ENCODE results near the gene PPP2R5A. TPM values are rescaled to one million over a fixed set of nuclear protein-coding genes. Genes with fewer than 3 reads are reported as not detected.

The PPP2R5A gene
- polyA plus RNA-seq, 1 of the 3 experiments (the other 2 are of a cell fraction), result 5.4 TPM

DNA sequence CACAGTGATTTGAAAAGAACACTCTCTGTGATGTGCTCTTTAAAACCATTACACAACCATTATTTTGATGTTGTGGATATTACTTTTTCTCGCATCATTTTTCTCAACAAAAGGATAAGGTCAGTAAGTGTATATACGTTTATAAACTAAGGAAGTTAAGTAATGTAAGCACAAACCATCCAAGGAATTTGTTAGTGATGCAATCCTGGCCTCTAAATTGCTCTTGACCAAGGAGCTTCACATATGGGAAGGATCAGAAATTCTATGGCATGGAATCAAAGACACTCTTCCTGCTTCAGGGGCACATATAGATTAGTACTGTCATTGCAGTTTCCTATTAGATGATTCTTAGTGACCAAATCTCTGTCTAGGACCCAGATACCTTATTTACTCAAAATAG lies 3.6 kb upstream of the PPP2R5A start:
- CTCF ChIA-PET, result no interaction called here
- 45% methylated on average over 2 of the region's 2 CpGs for WGBS (ENCODE audit: low lambda C conversion rate)
- Histone ChIP-seq H3K4me2 (no peak overlapping the region), H3K36me3 (replicated peaks in 1 of 2; ENCODE audit: control insufficient read depth in 1 of 2, insufficient read depth in 2 of 2, low read length in 1 of 2) (no peaks in the 10 kb centered on the region), H3K9me3 (no peaks in the 10 kb centered on the region), H3K9me2 (no peaks in the 10 kb centered on the region), H3K27me3 (ENCODE audit: insufficient read depth) (no peaks in the 10 kb centered on the region), H2AFZ (ENCODE audit: low read depth) (no peak overlapping the region), H3K79me2 (ENCODE audit: insufficient read depth) (peaks cover 6% of the 10 kb centered on the region), H3K4me1 (ENCODE audit: control insufficient read depth in 1 of 2, insufficient read depth in 2 of 2, low read depth in 1 of 2, low read length in 1 of 2) (peaks cover 0 to 5% of the 10 kb centered on the region in 2 experiments; a peak in 2 of 4 replicates), H3K4me3 (ENCODE audit: low read depth in 2 of 2, low read length in 1 of 2) (no peak overlapping the region), H4K20me1 (ENCODE audit: insufficient read depth) (no peaks in the 10 kb centered on the region), H3K27ac (ENCODE audit: low read depth in 2 of 2, low read length in 1 of 2) (no peak overlapping the region), H3F3A (replicated peaks; ENCODE audit: insufficient read depth) (peaks cover 5% of the 10 kb centered on the region), H3K9ac (no peak overlapping the region)
- TF ChIP-seq MXI1 (IDR thresholded peaks at IDR 0.05; ENCODE audit: low read depth, low read length) (no peak), TCF12 (IDR thresholded peaks at IDR 0.05) (no peak), FOXJ3 (CRISPR knock-in tag; IDR thresholded peaks at IDR 0.05) (no peak), EZH2phosphoT487 (IDR thresholded peaks at IDR 0.05; ENCODE audit: borderline replicate concordance, low read depth) (no peak), SMC3 (IDR thresholded peaks at IDR 0.05; ENCODE audit: low read depth, low read length) (no peak), TAF1 (IDR thresholded peaks at IDR 0.05; ENCODE audit: borderline replicate concordance, low read depth, low read length) (no peak), PBX3 (IDR thresholded peaks at IDR 0.05) (no peak), IRF3 (IDR thresholded peaks at IDR 0.05; ENCODE audit: low read depth, low read length) (no peak), RXRA (IDR thresholded peaks at IDR 0.05; ENCODE audit: borderline replicate concordance, low read depth) (no peak), RAD21 (IDR thresholded peaks at IDR 0.05; ENCODE audit: low read length) (no peak), GABPA (IDR thresholded peaks at IDR 0.05; ENCODE audit: low read depth) (no peak), ELF1 (IDR thresholded peaks at IDR 0.05) (no peak)
- no peak for DNase-seq
- POLR2A ChIA-PET, result no interaction called here

DNA sequence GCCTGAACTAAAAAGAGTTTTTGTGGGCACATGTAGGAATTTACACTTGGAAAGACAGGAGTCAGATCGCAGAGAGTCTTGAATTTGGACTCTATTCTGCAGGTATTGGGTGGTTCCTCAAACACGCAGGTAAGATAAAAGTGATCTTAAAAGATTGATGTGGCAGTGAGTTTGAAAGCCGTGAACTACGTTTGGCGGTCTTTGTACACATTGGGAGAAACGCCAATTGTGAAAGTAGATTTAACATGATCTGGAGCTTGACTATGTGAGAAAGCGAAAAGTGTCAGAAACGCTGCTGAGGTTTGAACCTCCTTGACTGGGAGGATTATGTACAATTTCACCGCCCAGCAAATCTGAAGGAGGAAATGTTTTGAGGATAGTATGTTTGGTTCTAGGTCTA lies 1.5 kb upstream of the PPP2R5A start:
- H3F3A ChIP-seq (replicated peaks; ENCODE audit: insufficient read depth), result peaks cover 12% of the 10 kb centered on the region
- ChIA-PET POLR2A (no interaction called here), CTCF (interaction anchor here (0.9 kb wide), 1 partner anchor 217 kb away, joined by 3 read pairs; no protein-coding TSS in a partner anchor)
- WGBS (ENCODE audit: low lambda C conversion rate), result 86% methylated on average over 9 of the region's 9 CpGs
- no peak overlapping the region; the same call in 1 of the 2 replicates for H3K4me2 ChIP-seq
- H3K9me2 ChIP-seq, result no peaks in the 10 kb centered on the region
- no peaks in the 10 kb centered on the region for H3K27me3 ChIP-seq (ENCODE audit: insufficient read depth)
- H3K36me3 ChIP-seq (replicated peaks in 1 of 2; ENCODE audit: control insufficient read depth in 1 of 2, insufficient read depth in 2 of 2, low read length in 1 of 2), result no peaks in the 10 kb centered on the region
- no peak for DNase-seq
- H3K9me3 ChIP-seq, result no peaks in the 10 kb centered on the region
- no peak overlapping the region for H3K9ac ChIP-seq
- H3K4me1 ChIP-seq (ENCODE audit: control insufficient read depth in 1 of 2, insufficient read depth in 2 of 2, low read depth in 1 of 2, low read length in 1 of 2), result peaks cover 9 to 12% of the 10 kb centered on the region in 2 experiments; a peak in 3 of 4 replicates
- no peak for TF ChIP-seq ZBTB33 (IDR thresholded peaks at IDR 0.05; ENCODE audit: borderline replicate concordance, low read depth)
- no peak for TF ChIP-seq USF2 (IDR thresholded peaks at IDR 0.05; ENCODE audit: borderline replicate concordance, low read depth, low read length)
- TF ChIP-seq GABPA (IDR thresholded peaks at IDR 0.05; ENCODE audit: low read depth), result no peak
- no peak for TF ChIP-seq TAF1 (IDR thresholded peaks at IDR 0.05; ENCODE audit: borderline replicate concordance, low read depth, low read length)
- no peak for TF ChIP-seq REST (IDR thresholded peaks at IDR 0.05; ENCODE audit: low read depth, low read length)
- no peak for TF ChIP-seq CHD2 (IDR thresholded peaks at IDR 0.05; ENCODE audit: low read length, partially characterized antibody)
- TF ChIP-seq RXRA (IDR thresholded peaks at IDR 0.05; ENCODE audit: borderline replicate concordance, low read depth), result no peak
- peaks cover 16% of the 10 kb centered on the region for H3K79me2 ChIP-seq (ENCODE audit: insufficient read depth)
- no peaks in the 10 kb centered on the region; the same call in 1 of the 2 replicates for H4K20me1 ChIP-seq (ENCODE audit: insufficient read depth)
- H3K4me3 ChIP-seq (ENCODE audit: low read depth in 2 of 2, low read length in 1 of 2), result no peak overlapping the region
- H2AFZ ChIP-seq (ENCODE audit: low read depth), result no peak overlapping the region
- no peak overlapping the region for H3K27ac ChIP-seq (ENCODE audit: low read depth in 2 of 2, low read length in 1 of 2)
